ENCODE results near the gene RALGAPB. TPM values are rescaled to one million over a fixed set of nuclear protein-coding genes. Genes with fewer than 3 reads are reported as not detected.

Gene RALGAPB
- total and polyA plus RNA-seq, 11 donors, result 7.6 to 31.4 (median 26.0) TPM

GRCh38 chr20:38538789-38539188 is 66.1 kb downstream of the RALGAPB start:
- ATAC-seq, result no peak
- no peak overlapping the region for H3K27ac ChIP-seq
- intact Hi-C loops (cut with DNase I), result no loop called here
- DNase-seq, result no peak
- H3K4me1 ChIP-seq, result no peaks in the 10 kb centered on the region
- no peak overlapping the region for H3K4me3 ChIP-seq
- H3K9me3 ChIP-seq, result no peaks in the 10 kb centered on the region
- WGBS, 4 donors, result 93 to 99% (median 96%) methylated on average over 2 of the region's 2 CpGs
- H3K36me3 ChIP-seq, result peaks cover 0 to 100% (median 99%) of the 10 kb centered on the region in 9 donors
- no peaks in the 10 kb centered on the region for H3K27me3 ChIP-seq
- TF ChIP-seq CTCF (IDR thresholded peaks at IDR 0.05) (no peak), POLR2A (IDR thresholded peaks at IDR 0.05) (no peak)

GRCh38 chr20:38543014-38543906 is 70.6 kb downstream of the RALGAPB start:
- no peak for TF ChIP-seq CTCF (IDR thresholded peaks at IDR 0.05)
- no peak for TF ChIP-seq POLR2A (IDR thresholded peaks at IDR 0.05)
- 80 to 85% (median 82%) methylated on average over 7 of the region's 7 CpGs for WGBS, 4 donors
- Histone ChIP-seq H3K4me3 (no peak overlapping the region), H3K4me1 (no peaks in the 10 kb centered on the region), H3K9me3 (no peaks in the 10 kb centered on the region), H3K27me3 (no peaks in the 10 kb centered on the region), H3K36me3 (peaks cover 0 to 100% (median 99%) of the 10 kb centered on the region in 9 donors), H3K27ac (no peak overlapping the region)
- ATAC-seq (no peak), DNase-seq (no peak)
- intact Hi-C loops (cut with DNase I), result no loop called here

GRCh38 chr20:38545771-38546170 is 73.1 kb downstream of the RALGAPB start:
- no peak for DNase-seq
- Histone ChIP-seq H3K4me1 (no peaks in the 10 kb centered on the region), H3K9me3 (no peaks in the 10 kb centered on the region), H3K27ac (no peak overlapping the region), H3K27me3 (no peaks in the 10 kb centered on the region), H3K36me3 (peaks cover 0 to 100% (median 98%) of the 10 kb centered on the region in 9 donors), H3K4me3 (no peak overlapping the region)
- intact Hi-C loops (cut with DNase I), result no loop called here
- TF ChIP-seq CTCF (IDR thresholded peaks at IDR 0.05), result no peak
- TF ChIP-seq POLR2A (IDR thresholded peaks at IDR 0.05), result no peak
- ATAC-seq, result no peak
- 95 to 99% (median 97%) methylated on average over 2 of the region's 2 CpGs for WGBS, 4 donors

- no peak for DNase-seq
- intact Hi-C loops (cut with DNase I), result no loop called here
- WGBS, 4 donors, result 86 to 92% (median 89%) methylated on average over 3 of the region's 3 CpGs
- H3K27ac ChIP-seq, result no peak overlapping the region
- no peaks in the 10 kb centered on the region for H3K9me3 ChIP-seq
- no peaks in the 10 kb centered on the region for H3K27me3 ChIP-seq
- H3K4me1 ChIP-seq, result no peaks in the 10 kb centered on the region
- ATAC-seq, result no peak
- TF ChIP-seq CTCF (IDR thresholded peaks at IDR 0.05), result no peak
- TF ChIP-seq POLR2A (IDR thresholded peaks at IDR 0.05), result no peak
- H3K4me3 ChIP-seq, result no peak overlapping the region
- peaks cover 0 to 100% (median 98%) of the 10 kb centered on the region in 9 donors for H3K36me3 ChIP-seq
These were observed 74.8 kb downstream of the RALGAPB start for GRCh38 chr20:38547288-38548085.

Data from heart left ventricle (tissue), 16 donors.